Tibial artery (tissue), 4 donors: Measurements from ENCODE around the gene CNGA3.

Experiments
- DNase-seq, 2 donors: peaks; one replicate each; pipeline ENCODE4 v3.0.0-alpha.2; 2019
- H3K27ac ChIP-seq, 2 donors: fragments of 200-600 bp; sonication (generic) in 1 of 2; 1 replicate in 1 of 2; 2 replicates in 1 of 2; pipeline ENCODE4 v1.5.1; 2018 to 2019; ENCODE audit warnings: mild to moderate bottlenecking in 1 of 2
- H3K27me3 ChIP-seq, 2 donors: fragments of 200-600 bp; sonication (generic) in 1 of 2; one replicate each; pipeline versions ENCODE4 v1.5.1 to v1.6.0; 2016 to 2019
- H3K36me3 ChIP-seq, 3 donors: fragments of 200-600 bp; sonication (generic) in 2 of 3; one replicate each; pipeline ENCODE4 v1.5.1; 2016 to 2019; ENCODE audit warnings: mild to moderate bottlenecking in 2 of 3
- H3K4me1 ChIP-seq, 4 donors: fragments of 200-600 bp; sonication (generic) in 2 of 4; 1 replicate in 3 of 4; 2 replicates in 1 of 4; pipeline ENCODE4 v1.5.1; 2016 to 2019
- H3K4me3 ChIP-seq, 2 donors: fragments of 200-600 bp; sonication (generic) in 1 of 2; 1 replicate in 1 of 2; 2 replicates in 1 of 2; pipeline ENCODE4 v1.5.1; 2018 to 2019; ENCODE audit warnings: mild to moderate bottlenecking in 2 of 2
- H3K9me3 ChIP-seq, 3 donors: fragments of 200-600 bp; sonication (generic) in 1 of 3; one replicate each; pipeline ENCODE4 v1.5.1; 2016 to 2019
- CTCF ChIP-seq, 2 experiments: fragments of 200-600 bp in 1 of 2; fragments of 450-650 bp in 1 of 2; IDR thresholded peaks; one replicate each; pipeline ENCODE4 v1.5.1; 2017 to 2019; ENCODE audit warnings: antibody characterized with exemption in 2 of 2, mild to moderate bottlenecking in 1 of 2, moderate library complexity in 1 of 2
- intact Hi-C: fragments of 100-400 bp; cut with DNase I; formaldehyde crosslinking; loops from one replicate; pipeline ENCODE4 v1.15.0; 2023; ENCODE audit warnings: low total_unique reads

CNGA3 gene

GRCh38 chr2:98310010-98310409 lies 36.2 kb upstream of the CNGA3 start:
- TF ChIP-seq CTCF (IDR thresholded peaks at IDR 0.05): no peak
- intact Hi-C loops: no loop called here
- no peaks in the 10 kb centered on the region for H3K4me1 ChIP-seq

GRCh38 chr2:98311090-98311489 lies 35.2 kb upstream of the CNGA3 start:
- Histone ChIP-seq H3K27me3 (peaks cover 0 to 18% of the 10 kb centered on the region in 2 donors), H3K4me1 (no peaks in the 10 kb centered on the region), H3K4me3 (no peak overlapping the region), H3K9me3 (no peaks in the 10 kb centered on the region), H3K36me3 (no peaks in the 10 kb centered on the region), H3K27ac (no peak overlapping the region)
- intact Hi-C loops: no loop called here
- DNase-seq: no peak
- no peak for TF ChIP-seq CTCF (IDR thresholded peaks at IDR 0.05)

More at GRCh38 chr2:98310010-98310409, 36.2 kb upstream of the CNGA3 start:
- peaks cover 0 to 20% of the 10 kb centered on the region in 2 donors for H3K27me3 ChIP-seq
- H3K36me3 ChIP-seq: no peaks in the 10 kb centered on the region
- no peak overlapping the region for H3K27ac ChIP-seq
- no peak overlapping the region for H3K4me3 ChIP-seq
- no peaks in the 10 kb centered on the region for H3K9me3 ChIP-seq
- no peak for DNase-seq

GRCh38 chr2:98311771-98312545 lies 34.3 kb upstream of the CNGA3 start:
- peaks cover 0 to 18% of the 10 kb centered on the region in 2 donors for H3K27me3 ChIP-seq
- no peak for TF ChIP-seq CTCF (IDR thresholded peaks at IDR 0.05)
- H3K36me3 ChIP-seq: no peaks in the 10 kb centered on the region
- no peak overlapping the region for H3K27ac ChIP-seq
- no peak overlapping the region for H3K4me3 ChIP-seq
- H3K4me1 ChIP-seq: no peaks in the 10 kb centered on the region
- no peak for DNase-seq
- no peaks in the 10 kb centered on the region for H3K9me3 ChIP-seq
- intact Hi-C loops: no loop called here

- no peak for DNase-seq
- H3K4me1 ChIP-seq: no peaks in the 10 kb centered on the region
- H3K9me3 ChIP-seq: no peaks in the 10 kb centered on the region
- H3K27me3 ChIP-seq: peaks cover 0 to 7% of the 10 kb centered on the region in 2 donors
- no peak for TF ChIP-seq CTCF (IDR thresholded peaks at IDR 0.05)
- no peaks in the 10 kb centered on the region for H3K36me3 ChIP-seq
- intact Hi-C loops: no loop called here
- H3K27ac ChIP-seq: no peak overlapping the region
- no peak overlapping the region for H3K4me3 ChIP-seq
These were observed 32.6 kb upstream of the CNGA3 start for GRCh38 chr2:98313492-98314250.

- intact Hi-C loops: no loop called here
These were observed 32.0 kb upstream of the CNGA3 start for GRCh38 chr2:98314251-98314650.

More at GRCh38 chr2:98314251-98314650, 32.0 kb upstream of the CNGA3 start:
- Histone ChIP-seq H3K4me3 (no peak overlapping the region), H3K27ac (no peak overlapping the region), H3K9me3 (no peaks in the 10 kb centered on the region), H3K36me3 (no peaks in the 10 kb centered on the region), H3K4me1 (no peaks in the 10 kb centered on the region), H3K27me3 (peaks cover 0 to 7% of the 10 kb centered on the region in 2 donors)
- DNase-seq: no peak
- no peak for TF ChIP-seq CTCF (IDR thresholded peaks at IDR 0.05)
